GM10248 (cell line): ENCODE measurements around the gene TMEM212.

Experiments
- CTCF ChIA-PET: fragments of 300-600 bp; sonication (Branson Sonifier 250); formaldehyde crosslinking; extraction: SDS; loops from one replicate; lab custom pipeline; 2021; ENCODE audit warnings: antibody characterized with exemption; lab: Yijun Ruan, JAX
- POLR2A ChIA-PET: fragments of 350-650 bp; sonication (Branson Sonifier 250); formaldehyde crosslinking; extraction: SDS; loops from one replicate; lab custom pipeline; 2020; ENCODE audit warnings: antibody characterized with exemption; lab: Yijun Ruan, JAX
- DNase-seq: peaks from one replicate; pipeline ENCODE4 v3.0.0; 2012; ENCODE audit errors: extremely low spot score
- CTCF ChIP-seq: IDR thresholded peaks from 2 replicates; pipeline ENCODE4 v1.5.1; 2012; ENCODE audit warnings: mild to moderate bottlenecking, low read depth; ENCODE audit errors: extremely low read depth, missing control alignments, control extremely low read depth

TMEM212 gene

GRCh38 chr3:171879472-171879871 is 36.3 kb downstream of the TMEM212 start:
- CTCF ChIA-PET: no interaction called here
- DNase-seq: no peak
- POLR2A ChIA-PET: interaction anchor here (0.6 kb wide), 1 partner anchor 689 kb away, joined by 3 read pairs; no protein-coding TSS in a partner anchor
- TF ChIP-seq CTCF: no peak

GRCh38 chr3:171880101-171880870 is 37.1 kb downstream of the TMEM212 start:
- POLR2A ChIA-PET: no interaction called here

GRCh38 chr3:171881251-171881650 is 38.1 kb downstream of the TMEM212 start:
- POLR2A ChIA-PET: no interaction called here
- CTCF ChIA-PET: interaction anchor here (1.0 kb wide), 1 partner anchor 14 kb away, joined by 3 read pairs; no protein-coding TSS in a partner anchor
- no peak for TF ChIP-seq CTCF
- no peak for DNase-seq

More at GRCh38 chr3:171880101-171880870, 37.1 kb downstream of the TMEM212 start:
- DNase-seq: no peak
- TF ChIP-seq CTCF: no peak
- CTCF ChIA-PET: no interaction called here

GRCh38 chr3:171883257-171883892 is 40.2 kb downstream of the TMEM212 start:
- ChIA-PET CTCF (interaction anchor here (0.6 to 1.6 kb wide), 4 partner anchors 16 to 147 kb away, joined by 3 to 4 read pairs (median 3); no protein-coding TSS in a partner anchor), POLR2A (no interaction called here)
- no peak for DNase-seq
- no peak for TF ChIP-seq CTCF

GRCh38 chr3:171883893-171884279 is 40.7 kb downstream of the TMEM212 start:
- ChIA-PET POLR2A (no interaction called here), CTCF (interaction anchor here (0.6 to 1.6 kb wide), 4 partner anchors 16 to 147 kb away, joined by 3 to 4 read pairs (median 3); no protein-coding TSS in a partner anchor)
- TF ChIP-seq CTCF: no peak
- DNase-seq: no peak

GRCh38 chr3:171888466-171888865 is 45.3 kb downstream of the TMEM212 start:
- ChIA-PET CTCF (interaction anchor here (0.9 kb wide), 1 partner anchor 123 kb away, joined by 3 read pairs; no protein-coding TSS in a partner anchor), POLR2A (no interaction called here)
- DNase-seq: no peak
- no peak for TF ChIP-seq CTCF
